Thyroid gland (tissue), 4 donors: ENCODE data around the gene COX6A2. TPM values are rescaled to one million over a fixed set of nuclear protein-coding genes. Genes with fewer than 3 reads are reported as not detected.

Experiments
- DNase-seq, 2 donors: peaks; one replicate each; pipeline ENCODE4 v3.0.0-alpha.2; 2019
- H3K27ac ChIP-seq, 3 donors: fragments of 200-600 bp; sonication (generic); 1 replicate in 2 of 3; 2 replicates in 1 of 3; pipeline ENCODE4 v1.5.1; 2016 to 2019; ENCODE audit warnings: mild to moderate bottlenecking in 1 of 3, moderate library complexity in 1 of 3
- H3K27me3 ChIP-seq: fragments of 200-600 bp; sonication (generic); one replicate; pipeline ENCODE4 v1.5.1; 2019
- H3K36me3 ChIP-seq, 2 donors: fragments of 200-600 bp; sonication (generic); one replicate each; pipeline ENCODE4 v1.5.1; 2016 to 2019
- H3K4me1 ChIP-seq, 2 donors: fragments of 200-600 bp; sonication (generic); one replicate each; pipeline ENCODE4 v1.5.1; 2017 to 2019
- H3K4me3 ChIP-seq, 3 donors: fragments of 200-600 bp; sonication (generic); replicated peaks in 1 of 3; 1 replicate in 2 of 3; 2 replicates in 1 of 3; pipeline ENCODE4 v1.5.1; 2016; ENCODE audit warnings: mild to moderate bottlenecking in 1 of 3
- H3K9me3 ChIP-seq: fragments of 200-600 bp; sonication (generic); one replicate; pipeline ENCODE4 v1.5.1; 2017
- CTCF ChIP-seq, 6 experiments: fragments of 200-600 bp in 3 of 6; fragments of 450-650 bp in 3 of 6; sonication (generic) in 3 of 6; IDR thresholded peaks; one replicate each; pipeline ENCODE4 v1.5.1; 2016 to 2019; ENCODE audit warnings: antibody characterized with exemption in 6 of 6, mild to moderate bottlenecking in 2 of 6, inconsistent platforms in 1 of 6, moderate library complexity in 1 of 6
- POLR2A ChIP-seq, 2 donors: fragments of 450-650 bp; IDR thresholded peaks; one replicate each; pipeline ENCODE4 v1.6.1; 2017; ENCODE audit warnings: antibody characterized with exemption in 2 of 2, mild to moderate bottlenecking in 2 of 2, moderate library complexity in 1 of 2
- WGBS, 2 donors: methylation state at CpG; one replicate each; pipeline ENCODE4 v1.1.5; 2017; 5-methylcytosine and 5-hydroxymethylcytosine counted together
- intact Hi-C: fragments of 100-400 bp; cut with DNase I; formaldehyde crosslinking; loops from one replicate; pipeline ENCODE4 v1.15.1; 2023
- total RNA-seq, 4 donors: library from RNA; depleted of rRNA; stranded (reverse); fragments of >200 nt; gene quantifications; one replicate each; pipeline ENCODE4 v1.2.3, GENCODE V29; 2016

COX6A2 gene
- total RNA-seq, 4 donors from 2014 or later, result not detected

GRCh38 chr16:31430380-31431052 is 2.4 kb upstream of the COX6A2 start:
- intact Hi-C loops, result no loop called here
- Histone ChIP-seq H3K27me3 (no peaks in the 10 kb centered on the region), H3K36me3 (no peaks in the 10 kb centered on the region), H3K9me3 (no peaks in the 10 kb centered on the region), H3K4me3 (no peak overlapping the region), H3K27ac (no peak overlapping the region), H3K4me1 (peaks cover 0 to 5% of the 10 kb centered on the region in 2 donors)
- TF ChIP-seq CTCF (IDR thresholded peaks at IDR 0.05), result no peak
- TF ChIP-seq POLR2A (IDR thresholded peaks at IDR 0.05), result no peak
- no peak for DNase-seq
- WGBS, 2 donors, result 29 to 39% methylated on average over 5 of the region's 5 CpGs

GRCh38 chr16:31429796-31430195 is 1.6 kb upstream of the COX6A2 start:
- Histone ChIP-seq H3K4me1 (peaks cover 0 to 5% of the 10 kb centered on the region in 2 donors), H3K36me3 (no peaks in the 10 kb centered on the region), H3K9me3 (no peaks in the 10 kb centered on the region), H3K27me3 (no peaks in the 10 kb centered on the region), H3K27ac (no peak overlapping the region), H3K4me3 (no peak overlapping the region)
- intact Hi-C loops, result no loop called here
- DNase-seq, result no peak
- no peak for TF ChIP-seq POLR2A (IDR thresholded peaks at IDR 0.05)
- no peak for TF ChIP-seq CTCF (IDR thresholded peaks at IDR 0.05)
- 92 to 95% methylated on average over 3 of the region's 3 CpGs for WGBS, 2 donors

GRCh38 chr16:31429314-31429713 is 1.2 kb upstream of the COX6A2 start:
- intact Hi-C loops, result no loop called here
- H3K27ac ChIP-seq, result no peak overlapping the region
- no peak for DNase-seq

GRCh38 chr16:31428638-31429247 is 583 bp upstream of the COX6A2 start:
- no peaks in the 10 kb centered on the region for H3K9me3 ChIP-seq
- H3K4me3 ChIP-seq, result no peak overlapping the region
- H3K27me3 ChIP-seq, result no peaks in the 10 kb centered on the region
- intact Hi-C loops, result no loop called here
- no peak for TF ChIP-seq POLR2A (IDR thresholded peaks at IDR 0.05)
- TF ChIP-seq CTCF (IDR thresholded peaks at IDR 0.05), result no peak
- DNase-seq, result no peak
- no peak overlapping the region for H3K27ac ChIP-seq
- peaks cover 0 to 5% of the 10 kb centered on the region in 2 donors for H3K4me1 ChIP-seq
- H3K36me3 ChIP-seq, result no peaks in the 10 kb centered on the region
- 74 to 85% methylated on average over 7 of the region's 7 CpGs for WGBS, 2 donors

More at GRCh38 chr16:31429314-31429713, 1.2 kb upstream of the COX6A2 start:
- WGBS, 2 donors, result 30 to 53% methylated on average over 1 of the region's 1 CpG
- Histone ChIP-seq H3K4me3 (no peak overlapping the region), H3K27me3 (no peaks in the 10 kb centered on the region), H3K9me3 (no peaks in the 10 kb centered on the region), H3K36me3 (no peaks in the 10 kb centered on the region), H3K4me1 (peaks cover 0 to 5% of the 10 kb centered on the region in 2 donors)
- no peak for TF ChIP-seq CTCF (IDR thresholded peaks at IDR 0.05)
- TF ChIP-seq POLR2A (IDR thresholded peaks at IDR 0.05), result no peak
